Stimulated activated CD4-positive, alpha-beta T cell treated with anti-CD3 and anti-CD28 coated beads, Interleukin-4, amount 100 ng/mL, for 24 hours (primary cell): ENCODE results near the gene NXPH1.
"Not testable (repeated sequence)": the region's sequence is repeated elsewhere in the genome, so short reads cannot be mapped to it uniquely, and the experiment has no call there.

Experiments
- DNase-seq: peaks from one replicate; pipeline ENCODE4 v3.0.0-alpha.2; 2020

The NXPH1 gene

DNA sequence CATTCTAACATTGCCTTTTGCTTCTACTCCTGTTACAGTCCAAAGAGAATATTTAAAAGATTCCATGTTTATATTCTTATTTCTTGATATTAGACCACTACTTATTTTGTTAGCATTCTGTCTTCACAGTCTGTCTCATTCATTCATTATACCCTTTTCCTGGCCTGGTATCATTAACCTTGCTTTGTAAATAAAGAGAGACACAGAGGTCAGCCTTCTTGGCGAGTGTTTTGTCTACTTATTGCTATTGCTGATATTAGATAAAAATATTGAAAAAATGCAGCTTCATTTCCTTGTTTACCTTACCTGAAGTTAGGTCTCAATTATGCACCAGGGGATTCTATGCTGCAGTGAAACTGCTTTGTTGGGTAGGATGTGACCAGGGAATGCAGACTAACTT, 179.2 kb downstream of the NXPH1 start:
- DNase-seq, result no peak

GRCh38 chr7:8613191-8613590, 179.8 kb downstream of the NXPH1 start:
- DNase-seq, result no peak

- DNase-seq, result no peak
Measured at GRCh38 chr7:8615019-8615418, 181.6 kb downstream of the NXPH1 start.

- DNase-seq, result no peak
Measured at GRCh38 chr7:8618441-8619070, 185.1 kb downstream of the NXPH1 start.

DNA sequence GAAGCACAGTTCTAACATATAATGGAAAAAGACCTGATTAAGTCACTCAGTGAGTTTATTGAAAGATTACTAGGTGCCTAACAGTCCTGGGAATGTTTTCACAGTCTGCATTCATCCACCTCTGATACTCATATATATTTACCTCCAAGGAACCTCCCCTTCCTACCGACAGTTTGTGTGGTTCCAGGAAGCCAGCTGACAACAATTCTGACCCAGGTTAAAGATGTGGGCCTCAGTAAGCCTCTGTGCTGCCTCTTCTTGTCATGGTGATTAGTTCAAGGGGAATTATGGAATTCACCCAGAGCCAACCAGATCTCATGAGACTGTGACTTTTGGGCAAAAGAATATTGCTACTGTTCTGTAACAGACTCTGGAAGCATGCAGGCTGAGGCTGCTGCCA, 186.8 kb downstream of the NXPH1 start:
- no peak for DNase-seq

- DNase-seq, result no peak
Measured at GRCh38 chr7:8625612-8626011, 192.2 kb downstream of the NXPH1 start.

DNA sequence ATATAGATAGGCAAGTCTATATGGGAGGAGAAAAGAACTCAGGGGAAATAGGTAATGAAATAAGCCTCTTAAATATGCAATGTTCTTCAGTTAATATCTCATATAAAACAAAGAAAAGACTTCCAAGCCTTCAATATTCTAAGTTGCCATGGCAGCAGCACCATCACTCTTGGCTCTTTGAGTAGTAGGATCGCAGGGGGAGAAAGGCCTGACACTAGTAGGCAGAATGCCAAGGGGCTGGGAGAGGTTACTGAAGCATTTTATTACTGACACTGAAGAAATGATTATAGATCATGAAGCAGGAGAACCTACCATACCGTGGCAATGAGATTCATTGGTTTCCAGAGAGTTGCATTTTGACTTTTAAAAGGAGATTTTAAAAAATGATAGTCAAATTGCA, 193.9 kb downstream of the NXPH1 start:
- no peak for DNase-seq

GRCh38 chr7:8628656-8629055, 195.2 kb downstream of the NXPH1 start:
- DNase-seq, result no peak

GRCh38 chr7:8629504-8629903, 196.1 kb downstream of the NXPH1 start:
- no peak for DNase-seq

DNA sequence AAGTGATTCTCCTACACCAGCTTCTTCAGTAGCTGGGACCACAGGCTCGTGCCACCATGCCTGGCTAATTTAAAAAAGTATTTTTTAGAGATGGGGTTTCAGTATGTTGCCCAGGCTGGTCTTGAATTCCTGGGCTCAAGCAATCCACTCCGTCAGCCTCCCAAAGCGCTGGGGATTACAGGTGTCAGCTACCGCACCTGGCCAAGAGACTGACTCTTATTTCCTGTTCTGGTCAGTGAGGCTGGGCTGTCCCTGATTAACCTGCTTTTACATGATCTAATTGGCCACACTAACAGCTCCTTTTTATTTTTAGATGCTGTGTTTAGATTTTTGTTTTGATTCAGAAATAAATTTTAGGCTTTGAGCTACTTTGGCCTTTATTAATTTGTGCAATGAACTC, 203.9 kb downstream of the NXPH1 start:
- no peak for DNase-seq

DNA sequence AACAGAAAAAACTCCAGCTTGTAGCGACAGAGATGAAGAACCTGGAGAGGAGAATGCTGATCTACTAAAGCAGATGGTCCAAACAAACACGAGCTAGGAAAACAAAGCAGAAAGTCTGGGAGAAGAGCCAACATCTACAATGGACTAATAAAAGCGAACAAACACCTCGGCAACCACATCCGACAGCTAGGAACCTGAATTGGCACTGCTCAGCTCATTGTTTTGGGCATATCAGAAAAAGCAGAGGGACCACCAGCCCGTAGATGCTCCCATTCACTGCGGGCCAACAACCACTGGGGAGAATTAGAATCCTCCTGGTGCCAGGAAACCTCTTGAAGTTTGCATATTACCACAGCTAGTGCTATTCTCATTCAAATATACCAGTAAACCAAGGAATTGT, 204.7 kb downstream of the NXPH1 start:
- DNase-seq, result no peak

DNA sequence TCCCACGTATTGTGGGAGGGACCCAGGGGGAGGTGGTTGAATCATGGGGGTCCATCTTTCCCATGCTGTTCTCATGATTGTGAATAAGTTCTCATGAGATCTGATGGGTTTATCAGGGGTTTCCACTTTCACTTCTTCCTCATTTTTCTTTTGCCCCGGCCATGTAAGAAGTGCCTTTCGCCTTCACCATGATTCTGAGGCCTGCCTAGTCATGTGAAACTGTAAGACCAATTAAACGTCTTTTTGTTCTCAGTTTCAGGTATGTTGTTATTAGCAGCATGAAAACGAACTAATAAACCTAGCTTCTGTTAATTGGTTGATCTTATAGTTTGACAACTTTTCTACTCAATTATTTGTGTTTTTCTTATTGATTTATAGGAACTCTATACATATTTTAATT, 206.3 kb downstream of the NXPH1 start:
- no peak for DNase-seq

GRCh38 chr7:8640671-8641070, 207.3 kb downstream of the NXPH1 start:
- DNase-seq, result no peak

- no peak for DNase-seq
Measured at GRCh38 chr7:8668627-8669500, 235.5 kb downstream of the NXPH1 start.

DNA sequence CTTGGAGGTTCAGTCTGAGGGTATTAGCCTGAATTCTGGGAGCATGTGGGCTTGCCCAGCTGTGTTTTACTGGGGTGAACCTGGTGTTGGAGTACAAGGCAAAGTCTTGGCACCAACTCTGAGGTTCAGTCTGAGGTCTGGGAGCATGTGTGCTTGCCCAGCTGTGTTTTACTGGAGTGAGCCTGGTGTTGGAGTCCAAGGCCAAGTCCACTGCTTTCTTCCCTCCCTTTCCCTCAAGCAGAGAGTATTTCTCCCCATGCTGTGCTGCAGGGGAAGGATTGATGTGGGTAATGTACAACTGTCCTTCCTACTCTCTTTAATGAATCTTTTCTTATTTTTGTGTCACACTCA, 236.1 kb downstream of the NXPH1 start:
- DNase-seq, result no peak

- no peak for DNase-seq
Measured at GRCh38 chr7:8684426-8684825, 251.0 kb downstream of the NXPH1 start.

DNA sequence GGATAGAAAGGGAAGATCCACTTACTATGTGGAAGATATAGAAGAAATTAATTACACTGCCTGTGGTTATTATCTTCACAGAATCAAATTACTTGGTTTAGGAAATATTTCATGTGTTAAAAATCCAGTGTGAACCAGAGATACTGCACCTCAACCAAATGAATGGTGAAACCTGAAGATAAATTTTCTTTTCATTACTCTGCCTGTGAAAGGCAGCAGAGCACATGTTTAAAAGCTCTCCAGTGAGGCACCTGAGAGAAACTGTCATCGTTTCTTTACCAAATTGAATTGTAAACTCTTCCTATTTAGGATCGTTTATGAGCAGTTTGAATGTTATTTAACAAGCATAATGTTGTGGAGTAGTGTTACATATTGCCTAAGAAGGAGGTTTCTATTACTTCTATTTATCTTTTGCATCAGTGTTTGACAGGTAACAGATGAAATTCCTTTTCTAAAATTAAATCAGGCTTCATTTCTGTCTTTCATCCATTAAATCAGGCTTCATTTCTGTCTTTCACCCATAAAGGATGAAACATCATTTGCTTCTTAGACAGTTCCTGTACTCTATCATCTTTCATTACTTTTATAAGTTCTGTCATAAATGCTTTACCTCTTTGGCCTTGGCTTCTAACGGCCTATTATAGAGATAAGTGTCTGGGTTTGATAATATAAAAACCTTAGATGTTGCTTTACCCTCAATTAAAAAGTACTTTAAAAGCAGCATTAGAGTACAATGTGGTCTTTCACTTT, 266.6 kb downstream of the NXPH1 start:
- DNase-seq, result no peak

DNA sequence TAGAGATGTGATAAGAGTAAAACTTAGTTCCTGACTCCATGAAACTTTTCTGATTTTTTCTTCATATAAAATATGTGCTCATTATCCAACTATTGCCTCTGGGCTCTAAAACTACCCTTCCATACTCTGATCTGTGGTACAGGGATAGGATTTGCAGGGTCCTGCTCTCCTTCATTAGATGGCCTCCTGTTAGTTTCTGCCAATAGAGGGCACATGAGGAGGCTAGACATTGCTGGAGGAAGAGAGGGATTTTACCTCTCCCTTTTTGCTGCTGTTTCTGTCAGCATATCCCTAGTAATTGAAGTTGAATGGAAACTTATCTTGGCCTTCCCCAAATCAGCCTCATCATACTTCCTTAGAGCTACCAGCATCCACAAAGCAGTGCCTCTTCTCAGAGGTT, 269.4 kb downstream of the NXPH1 start:
- no peak for DNase-seq

DNA sequence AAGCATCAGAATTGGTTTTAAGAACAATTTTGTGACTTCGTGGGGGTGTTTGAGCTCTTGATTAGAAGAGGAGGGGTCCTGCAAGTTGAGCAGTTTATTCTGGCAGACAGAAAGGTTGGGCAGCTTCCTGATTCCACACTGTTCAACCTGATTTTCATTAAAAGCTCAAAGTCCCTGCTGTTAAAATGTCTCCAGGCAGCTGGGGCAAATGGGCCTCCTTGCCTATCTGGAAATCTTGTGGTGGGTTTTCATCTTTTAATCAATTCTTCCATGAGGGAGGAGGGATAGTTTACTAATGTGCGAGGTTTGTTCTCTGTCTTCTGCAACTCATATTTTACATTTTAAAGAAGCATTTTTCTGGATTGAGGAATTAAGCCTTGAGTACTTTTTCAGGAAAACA, 276.7 kb downstream of the NXPH1 start:
- DNase-seq, result no peak

DNA sequence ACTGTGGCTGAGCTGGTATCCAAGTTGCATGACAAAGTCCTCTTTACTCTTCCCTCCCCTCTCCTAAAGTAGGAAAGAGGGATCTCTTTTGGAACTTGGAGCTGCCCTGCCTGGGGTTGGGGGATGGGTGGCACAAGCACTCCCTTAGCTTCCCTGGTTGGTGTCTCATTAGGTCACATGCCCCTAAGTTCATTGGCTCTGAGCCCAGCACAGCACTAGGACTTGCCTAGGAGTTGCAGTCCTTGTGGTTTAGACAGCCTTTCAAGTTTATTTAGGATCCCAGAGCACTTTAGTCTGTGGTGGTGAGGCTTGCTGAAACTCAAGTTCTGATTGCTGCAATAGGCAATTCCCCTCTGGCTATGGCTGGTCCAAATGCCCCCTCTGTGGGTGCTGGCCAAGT, 281.4 kb downstream of the NXPH1 start:
- DNase-seq, result no peak

GRCh38 chr7:8719102-8719501, 285.7 kb downstream of the NXPH1 start:
- no peak for DNase-seq

GRCh38 chr7:8724080-8724718, 290.8 kb downstream of the NXPH1 start:
- DNase-seq, result no peak

DNA sequence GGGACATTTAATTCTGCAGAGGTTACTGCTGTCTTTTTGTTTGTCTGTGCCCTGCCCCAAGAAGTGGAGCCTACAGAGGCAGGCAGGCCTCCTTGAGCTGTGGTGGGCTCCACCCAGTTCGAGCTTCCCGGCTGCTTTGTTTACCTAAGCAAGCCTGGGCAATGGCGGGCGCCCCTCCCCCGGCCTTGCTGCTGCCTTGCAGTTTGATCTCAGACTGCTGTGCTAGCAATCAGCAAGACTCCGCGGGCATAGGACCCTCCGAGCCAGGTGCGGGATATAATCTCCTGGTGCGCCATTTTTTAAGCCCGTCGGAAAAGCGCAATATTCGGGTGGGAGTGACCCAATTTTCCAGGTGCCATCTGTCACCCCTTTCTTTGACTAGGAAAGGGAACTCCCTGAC, 298.3 kb downstream of the NXPH1 start:
- not testable (repeated sequence) for DNase-seq

GRCh38 chr7:8739837-8740236, 306.4 kb downstream of the NXPH1 start:
- DNase-seq, result no peak
